GM21576 (cell line): Measurements from ENCODE around the gene LMO3.

Experiments used
- ATAC-seq: cut with Tn5 transposase; IDR thresholded peaks from one replicate; pipeline ENCODE4 v1.9.1; 2021; ENCODE audit warnings: mild to moderate bottlenecking, moderate library complexity; ENCODE audit not compliant: unreplicated experiment

The LMO3 gene

DNA sequence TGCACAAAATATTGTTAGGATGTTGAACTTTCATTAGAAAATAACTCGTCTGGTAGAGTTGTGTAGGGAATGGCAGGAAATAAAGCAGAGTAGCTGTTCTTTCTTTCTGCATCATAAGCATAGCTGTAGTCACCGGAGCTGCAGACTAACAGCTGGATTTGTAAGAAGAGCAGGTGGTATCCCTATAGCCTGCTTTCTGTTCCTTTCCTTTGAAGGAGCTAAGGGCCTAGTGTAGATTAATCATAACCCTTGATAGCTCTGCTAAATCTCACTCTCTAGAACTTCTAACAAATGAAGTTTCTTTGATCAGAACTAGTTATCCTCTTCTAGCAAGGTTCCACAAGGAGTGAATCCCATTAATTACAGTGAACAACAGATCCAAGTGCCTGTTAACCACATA, 3.5 kb downstream of the LMO3 start:
- no peak for ATAC-seq

DNA sequence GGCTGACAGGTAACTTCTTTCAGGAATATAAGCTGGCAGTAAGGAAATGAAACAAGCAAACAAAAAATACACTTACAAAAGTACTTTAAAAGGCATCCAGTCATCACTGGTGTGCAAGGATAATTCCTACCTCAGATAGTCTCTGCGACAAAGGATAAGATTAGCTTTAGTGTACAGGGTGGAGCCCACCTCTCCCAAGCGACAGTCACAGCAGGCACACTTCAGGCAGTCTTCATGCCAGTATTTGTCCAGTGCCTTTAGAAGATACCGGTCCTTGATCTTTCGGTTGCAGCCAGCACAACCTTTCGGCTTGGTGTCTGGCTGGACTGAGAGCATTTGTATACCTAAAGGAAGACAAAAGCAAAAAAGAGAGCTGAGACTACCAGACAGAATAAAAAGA, 5.4 kb downstream of the LMO3 start:
- no peak for ATAC-seq

DNA sequence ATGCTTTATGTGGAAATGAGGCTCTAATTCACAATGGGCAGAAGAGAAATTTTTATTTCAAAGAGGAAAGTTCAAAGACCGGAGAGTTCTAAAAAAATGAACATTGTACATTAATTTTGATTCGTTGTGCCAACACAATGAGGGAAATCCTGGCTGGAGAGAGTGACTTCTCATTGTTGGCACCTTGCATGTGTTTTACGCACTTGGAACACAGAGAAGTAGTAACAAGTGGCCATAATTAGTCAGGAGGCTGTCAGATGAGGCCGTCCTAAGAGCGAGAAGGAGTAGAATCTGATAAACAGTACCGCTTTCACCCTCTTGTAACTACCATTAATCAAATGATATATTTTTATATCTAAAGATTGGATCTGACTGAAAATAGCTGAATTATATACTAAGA, 6.9 kb downstream of the LMO3 start:
- ATAC-seq: no peak

DNA sequence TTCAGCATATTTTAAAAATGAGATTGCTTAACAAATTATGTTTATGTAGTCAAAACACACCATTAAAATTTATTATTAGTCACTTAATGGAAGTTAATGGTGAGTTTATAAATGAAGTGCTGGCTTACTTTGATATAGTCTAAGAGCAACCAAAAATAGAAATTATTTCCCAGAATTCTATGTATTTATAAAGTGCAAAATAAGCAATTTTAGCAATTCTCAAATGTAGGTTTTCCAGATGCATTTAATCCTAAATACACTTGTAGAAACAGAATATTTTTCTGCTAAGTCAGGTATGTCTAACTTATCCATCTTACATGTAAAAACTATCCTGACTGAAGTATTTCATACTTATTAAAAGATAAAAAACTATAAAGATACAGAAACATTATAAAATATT, 11.2 kb downstream of the LMO3 start:
- ATAC-seq: no peak

DNA sequence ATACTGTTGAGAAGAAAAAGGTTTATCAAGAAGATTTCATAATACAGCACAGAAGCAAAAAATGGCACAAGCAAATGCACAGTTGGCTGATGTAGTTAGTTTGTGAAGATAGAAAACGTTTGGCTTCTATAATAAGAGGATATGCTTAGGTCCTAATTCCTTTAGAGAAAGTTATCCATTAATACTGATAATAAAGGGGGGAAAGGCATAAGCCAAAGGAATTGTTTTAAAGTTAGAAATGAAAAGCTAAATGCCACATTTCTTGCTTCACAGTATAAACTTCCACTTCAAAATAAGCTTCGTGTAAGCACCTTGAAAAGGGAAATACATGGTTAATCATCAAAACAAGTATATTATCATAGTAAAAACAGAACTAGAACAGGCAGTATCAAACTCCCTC, 12.4 kb downstream of the LMO3 start:
- ATAC-seq: no peak

DNA sequence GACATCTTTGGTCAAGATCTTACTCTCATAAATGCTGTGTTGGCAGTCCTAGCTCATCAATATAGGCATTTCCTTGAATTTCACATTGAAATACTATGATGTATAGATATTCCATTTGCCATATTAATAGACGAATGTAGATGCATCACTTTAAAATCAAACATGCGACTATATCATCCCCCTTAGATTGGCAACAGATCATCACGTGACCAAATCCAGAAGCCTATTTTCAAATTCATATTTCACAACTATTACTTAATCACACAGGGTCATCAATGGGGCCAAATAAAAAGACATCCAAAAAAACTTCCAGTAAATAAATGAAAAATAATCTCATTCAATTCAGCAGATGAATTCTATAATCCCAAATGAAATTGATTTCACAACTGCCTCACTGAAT, 15.3 kb downstream of the LMO3 start:
- no peak for ATAC-seq

DNA sequence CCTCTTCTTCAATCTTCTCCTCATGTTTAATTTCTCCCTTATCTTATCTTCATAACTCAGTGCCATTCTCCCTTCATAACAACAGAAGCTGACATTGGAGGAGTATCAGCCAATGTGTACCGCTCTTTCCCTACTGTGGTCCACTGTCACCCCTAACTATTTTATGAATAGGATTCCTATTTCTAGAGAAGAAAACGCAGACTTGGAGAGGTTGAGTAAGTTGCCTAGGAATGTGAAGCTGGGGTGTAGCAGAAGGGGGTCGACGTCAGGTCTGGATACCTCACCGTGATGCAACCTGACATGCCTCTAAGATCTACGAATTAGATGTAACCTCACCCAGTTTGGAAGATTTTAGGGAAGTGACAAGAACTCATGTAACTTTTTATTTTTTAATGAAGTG, 17.1 kb downstream of the LMO3 start:
- ATAC-seq: no peak

DNA sequence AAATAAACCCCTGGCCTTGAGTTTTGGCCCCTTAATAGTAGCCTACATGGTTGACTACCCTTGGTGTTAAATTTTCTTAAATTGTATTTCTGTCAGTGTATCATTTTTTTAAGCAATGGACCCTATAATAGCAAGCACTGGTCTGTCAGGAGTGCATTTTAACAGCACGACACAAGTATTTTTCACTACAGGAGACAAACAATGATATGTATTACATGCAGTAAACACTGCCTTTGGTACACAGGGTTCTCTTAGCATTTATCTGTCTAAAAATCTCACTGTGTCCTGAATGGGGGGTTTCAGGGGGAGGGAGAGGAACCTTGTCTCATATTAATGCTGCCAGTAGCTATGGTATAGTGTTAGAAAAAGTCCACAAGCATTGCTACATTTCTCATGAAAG, 18.4 kb downstream of the LMO3 start:
- no peak for ATAC-seq

DNA sequence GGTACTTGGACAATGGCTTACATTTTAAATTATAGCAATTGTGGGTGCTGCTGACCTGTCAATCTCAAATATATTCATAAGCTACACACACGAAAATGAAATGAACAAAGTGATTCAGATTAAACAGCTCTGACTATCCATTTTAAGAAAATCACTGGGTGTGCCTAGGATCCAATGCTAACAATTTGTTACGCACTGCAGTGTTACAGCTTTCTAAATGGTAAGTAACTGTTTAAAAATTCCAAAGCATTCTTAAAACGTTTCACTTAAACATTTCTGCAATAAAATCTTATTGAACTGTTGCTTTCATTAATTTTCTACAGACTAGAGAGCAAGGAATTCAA, 18.9 kb downstream of the LMO3 start:
- no peak for ATAC-seq

DNA sequence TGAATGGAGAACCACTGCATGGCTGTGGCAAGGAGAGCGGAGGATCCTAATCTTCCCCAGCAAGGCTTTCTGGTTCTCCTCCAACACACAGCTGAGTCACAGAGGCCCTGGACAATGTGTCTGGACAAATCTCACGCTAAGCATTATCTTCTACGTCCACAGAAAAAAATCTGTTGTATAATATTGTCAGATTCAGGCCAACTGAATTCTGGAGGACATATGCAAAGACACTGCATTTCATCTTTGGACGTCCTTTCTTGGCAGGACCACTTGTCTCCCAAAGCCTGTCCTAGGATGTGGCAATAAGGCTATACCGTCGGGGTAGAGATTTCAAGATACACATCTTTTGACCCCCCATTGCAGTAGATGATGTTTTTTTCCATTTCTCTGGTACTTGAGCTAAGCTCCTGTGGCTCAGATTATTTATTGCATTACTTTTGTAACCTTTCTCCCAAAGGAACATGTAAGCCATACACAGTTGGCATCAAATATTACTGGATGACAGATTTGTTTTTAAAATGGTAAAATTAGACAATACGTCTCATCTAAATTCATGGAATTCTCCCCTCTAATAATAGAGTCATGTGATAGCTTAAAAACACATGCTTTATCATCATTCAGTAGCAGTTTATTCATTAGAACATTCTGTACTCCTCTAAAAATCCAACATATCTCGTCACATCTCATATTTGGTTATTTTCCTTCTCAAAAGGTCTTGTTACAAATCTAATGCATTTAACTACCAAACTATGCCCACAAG, 19.4 kb downstream of the LMO3 start:
- no peak for ATAC-seq

DNA sequence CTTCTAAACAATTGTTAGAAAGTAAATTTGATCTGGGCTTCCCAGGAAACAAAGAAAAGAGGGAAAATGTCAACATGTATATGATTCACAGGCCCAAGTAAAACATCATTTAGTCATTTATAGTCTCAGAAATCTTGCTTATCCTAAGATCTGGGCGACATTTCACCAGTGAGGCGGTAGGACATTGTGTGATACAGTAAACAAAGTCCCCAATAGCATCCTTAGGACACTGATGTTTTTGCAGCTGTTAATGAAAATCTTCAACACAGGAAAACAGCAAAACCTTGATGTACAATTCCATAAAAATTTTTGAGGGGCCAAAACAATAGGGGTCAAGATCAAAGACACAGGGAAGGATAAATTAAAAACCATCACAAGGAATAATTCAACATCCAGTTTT, 20.2 kb downstream of the LMO3 start:
- no peak for ATAC-seq

DNA sequence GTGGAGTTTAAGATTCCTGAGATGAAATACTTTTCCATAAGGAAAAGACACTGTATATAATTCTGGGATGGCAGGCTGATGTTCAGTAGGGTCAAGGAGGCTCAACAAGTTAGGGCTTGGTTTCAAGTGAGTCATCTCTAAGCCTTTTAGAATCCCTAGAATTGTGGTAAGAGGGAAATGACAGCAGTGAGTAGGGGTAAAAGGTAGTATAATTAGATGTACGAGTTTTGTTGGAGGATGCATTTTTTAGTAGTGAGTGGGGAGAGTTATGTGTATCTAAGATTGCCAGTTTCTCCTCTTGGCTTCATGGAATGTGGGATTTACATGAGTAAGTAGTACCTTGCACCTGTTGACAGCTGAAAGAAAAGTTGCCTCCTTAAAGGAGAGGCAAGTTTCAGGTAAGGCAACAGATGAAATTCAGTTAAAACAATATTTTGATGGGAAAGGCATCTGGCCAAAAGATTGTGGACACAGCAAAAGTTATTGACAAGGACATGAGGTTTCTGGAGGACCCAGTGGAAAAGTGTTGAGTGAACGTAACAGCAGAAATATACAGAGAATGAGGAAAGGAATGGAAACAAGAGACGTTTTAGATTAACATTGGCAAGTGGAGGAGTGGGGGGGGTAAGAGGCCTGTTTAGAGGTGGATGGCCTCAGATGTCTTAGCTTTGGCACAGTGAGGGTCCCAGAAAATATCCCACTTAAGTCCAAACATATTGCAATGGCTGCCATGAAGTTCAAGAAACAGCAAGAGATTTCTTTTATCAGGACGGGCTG, 21.8 kb downstream of the LMO3 start:
- no peak for ATAC-seq

DNA sequence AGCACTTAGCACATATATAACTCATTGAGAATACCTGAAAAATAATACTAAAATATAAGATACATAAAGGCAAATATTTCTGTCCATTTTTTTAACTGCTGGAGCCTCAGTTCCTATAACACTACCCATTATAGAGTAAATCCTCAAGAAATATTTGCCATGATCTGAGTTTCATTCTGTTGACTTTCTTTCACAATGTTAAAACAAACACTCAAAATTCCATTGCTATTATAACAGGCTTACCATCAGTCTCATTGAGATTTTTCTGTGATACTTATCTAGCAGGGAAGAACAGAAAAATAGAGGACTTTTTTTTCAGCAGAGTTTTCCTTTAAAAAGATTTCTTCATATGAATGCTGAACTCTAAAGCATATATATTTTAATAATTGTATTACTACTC, 24.5 kb downstream of the LMO3 start:
- ATAC-seq: no peak

DNA sequence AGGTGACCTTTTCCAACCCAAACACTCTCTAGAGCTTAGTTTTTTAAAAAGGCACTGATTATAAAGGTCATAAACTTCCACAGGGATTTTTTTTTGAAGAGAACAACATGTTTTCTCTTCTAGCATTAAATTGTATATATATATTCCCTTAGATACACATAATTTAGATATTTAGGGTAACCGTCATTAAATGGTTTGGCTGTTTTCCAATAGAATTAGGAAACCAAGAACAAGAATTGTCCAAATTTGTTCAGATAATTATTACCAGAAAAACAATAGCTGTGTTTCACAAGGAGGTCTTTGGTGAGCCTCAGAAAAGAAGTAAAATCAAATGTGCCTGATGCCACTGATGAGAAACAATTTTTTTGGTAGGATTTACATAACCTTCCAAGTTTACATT, 26.9 kb downstream of the LMO3 start:
- ATAC-seq: no peak

DNA sequence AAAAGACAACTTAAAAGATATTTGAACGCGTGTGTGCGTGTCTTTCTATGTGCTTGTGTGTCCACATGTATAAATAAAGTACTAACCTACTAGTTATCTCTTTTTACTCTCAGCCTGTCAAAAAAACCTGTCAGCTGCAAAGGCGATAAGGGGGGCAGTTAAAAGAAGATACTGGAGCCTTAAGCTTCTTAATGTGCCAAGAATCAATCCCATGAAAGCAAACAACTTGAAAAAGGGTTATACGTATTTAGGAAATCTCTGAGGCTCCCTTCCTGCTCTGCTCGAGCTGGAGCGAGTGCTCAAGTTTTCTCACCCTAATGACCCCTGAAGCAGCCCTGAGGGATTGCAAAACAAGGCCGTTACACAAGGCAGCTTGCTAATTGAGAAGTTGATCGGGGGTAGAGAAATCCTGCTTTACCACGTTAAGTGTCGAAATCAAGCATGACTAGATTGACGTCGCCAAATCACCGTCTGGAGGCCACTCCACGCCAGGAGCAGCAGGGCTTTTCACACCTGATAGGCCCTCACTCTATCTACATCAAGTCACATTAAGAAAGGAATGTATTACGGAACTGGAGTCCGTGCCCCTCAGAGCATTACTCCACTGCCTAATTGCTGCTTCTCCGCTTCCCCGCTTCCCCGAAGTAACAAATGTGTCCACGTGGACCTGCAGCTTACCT, 32.4 kb downstream of the LMO3 start:
- no peak for ATAC-seq

DNA sequence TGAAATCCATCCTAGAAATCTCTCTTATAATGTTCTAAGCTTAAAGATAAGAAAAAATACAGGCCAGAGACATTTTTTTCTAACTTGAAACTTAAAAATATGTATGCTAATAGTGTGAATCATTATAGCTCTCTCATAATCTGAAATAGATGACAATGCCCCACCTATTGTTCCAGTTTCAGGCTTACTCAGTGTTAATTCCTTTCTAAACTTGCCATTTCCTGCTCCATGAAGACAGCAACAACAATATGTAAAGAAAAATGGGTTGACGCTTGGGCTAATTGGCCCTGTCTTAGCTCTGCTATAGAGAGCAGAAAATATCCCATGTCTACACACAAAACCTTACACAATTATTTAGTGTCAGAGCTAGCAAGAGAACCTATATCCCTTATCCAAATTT, 37.1 kb downstream of the LMO3 start:
- no peak for ATAC-seq

DNA sequence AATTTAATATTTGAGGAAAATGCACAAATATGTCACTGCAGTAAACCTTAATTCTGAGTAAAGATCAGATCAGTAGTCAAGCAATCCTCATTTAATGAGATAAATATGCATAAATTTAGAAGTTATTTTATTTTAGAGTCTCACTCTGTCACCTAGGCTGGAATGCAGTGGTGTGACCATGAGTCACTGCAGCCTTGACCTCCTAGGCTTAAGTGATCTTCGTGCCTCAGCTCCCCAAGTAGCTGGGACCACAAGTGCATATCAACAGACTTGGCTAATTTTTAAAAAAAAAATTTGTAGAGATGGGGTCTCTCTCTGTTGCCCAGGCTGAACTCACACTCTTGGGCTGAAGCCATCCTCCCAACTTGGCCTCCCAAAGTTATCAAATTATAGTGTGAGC, 41.3 kb downstream of the LMO3 start:
- no peak for ATAC-seq

DNA sequence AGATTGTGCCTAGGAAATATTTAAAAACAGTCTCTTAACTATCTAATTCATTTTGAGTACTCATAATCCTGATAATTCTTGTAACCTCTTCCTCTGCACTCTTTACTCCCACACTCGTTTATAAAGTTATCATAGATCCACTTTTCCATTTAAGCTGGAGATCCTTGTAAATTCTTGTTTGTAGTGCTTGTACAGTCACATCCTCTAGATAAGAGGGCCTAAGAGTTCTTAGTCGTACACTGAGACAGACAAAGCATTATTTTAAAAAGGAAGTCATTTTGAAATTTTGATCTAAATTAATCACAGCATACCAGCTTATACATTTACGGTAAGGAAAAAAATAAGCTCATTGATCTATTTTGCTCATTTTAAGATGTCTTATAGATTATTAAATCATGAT, 42.5 kb downstream of the LMO3 start:
- ATAC-seq: no peak

DNA sequence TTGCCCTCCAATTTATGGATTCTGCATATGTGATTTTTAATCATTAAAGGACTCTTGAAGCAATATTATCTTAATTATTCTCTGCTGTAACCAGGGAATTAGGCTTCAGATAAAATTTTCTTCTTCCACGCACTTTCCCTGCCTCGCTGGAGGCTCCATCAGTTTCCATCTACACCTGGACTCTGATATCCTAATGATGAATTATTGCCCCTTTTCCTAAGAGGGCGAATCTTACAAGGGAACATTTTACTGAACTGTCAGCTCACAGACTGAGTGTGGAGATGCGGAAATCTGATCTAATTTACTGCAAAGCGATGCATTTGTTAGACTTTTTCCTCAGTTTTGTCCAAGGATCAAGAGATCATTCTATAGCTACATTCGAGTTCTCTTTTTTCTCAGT, 43.0 kb downstream of the LMO3 start:
- ATAC-seq: no peak

DNA sequence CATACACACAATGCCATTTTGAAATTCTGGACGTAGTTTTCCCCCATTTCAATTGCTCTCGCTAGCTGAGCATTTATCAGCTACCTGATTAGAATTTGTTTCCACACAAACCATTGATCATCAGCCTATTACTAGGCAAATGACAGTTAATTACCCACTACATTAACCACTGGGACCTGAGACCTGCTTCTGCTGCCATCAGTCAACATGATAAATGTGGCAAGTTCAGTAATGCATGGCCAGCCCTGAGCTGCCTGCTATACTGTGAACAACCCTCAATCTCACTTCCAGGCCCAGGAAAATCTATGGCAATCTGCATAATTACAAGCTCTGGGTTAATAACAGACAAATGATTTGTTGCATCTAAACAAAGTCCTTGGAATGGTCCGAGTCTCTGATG, 43.5 kb downstream of the LMO3 start:
- no peak for ATAC-seq

DNA sequence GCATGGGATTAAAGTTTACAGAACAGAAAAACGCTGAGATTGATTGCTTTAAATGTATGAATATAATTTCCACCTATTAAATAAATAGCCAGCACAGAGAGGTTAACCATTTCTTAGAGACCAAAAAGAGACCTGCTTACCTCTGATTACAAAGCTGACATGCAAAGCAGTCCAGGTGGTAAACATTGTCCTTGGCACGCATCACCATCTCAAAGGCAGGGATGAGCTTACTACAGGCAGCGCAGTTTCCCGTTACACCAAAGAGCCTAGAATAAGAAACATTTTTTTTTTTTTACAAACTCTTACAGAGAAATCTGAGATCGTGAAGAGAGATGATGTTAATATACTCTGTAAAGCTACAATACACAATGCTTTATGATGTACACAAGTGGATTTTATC, 45.7 kb downstream of the LMO3 start:
- no peak for ATAC-seq

DNA sequence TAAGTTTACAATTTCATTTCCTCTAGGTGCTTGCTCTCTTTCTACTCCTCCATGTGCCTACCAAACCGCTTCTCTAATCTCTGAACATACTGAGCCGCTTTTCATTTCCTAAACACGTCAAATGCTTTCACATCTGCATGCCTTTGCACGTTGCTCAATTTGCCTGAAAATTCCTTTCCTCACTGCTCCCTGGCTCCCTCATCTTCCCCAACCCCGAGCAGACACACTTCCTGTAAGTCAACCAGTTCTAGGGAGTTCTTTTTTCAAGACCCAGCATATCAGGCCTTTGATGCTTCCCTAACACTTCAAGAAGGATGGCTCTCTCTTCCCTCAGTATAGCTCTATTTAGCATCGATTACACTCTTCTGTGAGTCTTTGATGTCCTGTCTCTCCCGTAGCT, 50.3 kb downstream of the LMO3 start:
- ATAC-seq: no peak
